ENCODE measurements around the gene VKORC1L1. TPM values are rescaled to one million over a fixed set of nuclear protein-coding genes. Genes with fewer than 3 reads are reported as not detected.
"Not testable (repeated sequence)": the region's sequence is repeated elsewhere in the genome, so short reads cannot be mapped to it uniquely, and the experiment has no call there.

Gene VKORC1L1
- total RNA-seq, 1 experiment from 2014 or later = 25.3 TPM

GRCh38 chr7:65839846-65840245 lies 33.0 kb upstream of the VKORC1L1 start:
- CTCF ChIA-PET = no interaction called here
- intact Hi-C loops (cut with micrococcal nuclease; ENCODE audit: unreplicated experiment) = no loop called here

GRCh38 chr7:65840446-65840845 lies 32.4 kb upstream of the VKORC1L1 start:
- Mint-ChIP-seq H3K4me3 (ENCODE audit: low read depth, unreplicated experiment) (no peak overlapping the region), H3K9me3 (ENCODE audit: low read depth, unreplicated experiment) (peaks cover 2% of the 10 kb centered on the region), H3K36me3 (ENCODE audit: insufficient read depth, unreplicated experiment) (no peaks in the 10 kb centered on the region), H3K27me3 (ENCODE audit: unreplicated experiment) (no peaks in the 10 kb centered on the region), H3K4me1 (ENCODE audit: low read depth, unreplicated experiment) (no peaks in the 10 kb centered on the region), H3K27ac (ENCODE audit: unreplicated experiment) (no peak overlapping the region)
- TF ChIP-seq CTCF (IDR thresholded peaks at IDR 0.05; ENCODE audit: unreplicated experiment) = no peak
- intact Hi-C loops (cut with micrococcal nuclease; ENCODE audit: unreplicated experiment) = no loop called here
- no peak for DNase-seq
- no TSS peak for BruUV-seq (replicated peaks)
- CTCF ChIA-PET = interaction anchor here (0.6 kb wide), 1 partner anchor 95 kb away, joined by 3 read pairs; no protein-coding TSS in a partner anchor

More at GRCh38 chr7:65839846-65840245, 33.0 kb upstream of the VKORC1L1 start:
- H3K9me3 Mint-ChIP-seq (ENCODE audit: low read depth, unreplicated experiment) = peaks cover 2% of the 10 kb centered on the region
- H3K36me3 Mint-ChIP-seq (ENCODE audit: insufficient read depth, unreplicated experiment) = no peaks in the 10 kb centered on the region
- DNase-seq = no peak
- no peak for TF ChIP-seq CTCF (IDR thresholded peaks at IDR 0.05; ENCODE audit: unreplicated experiment)
- BruUV-seq (replicated peaks) = no TSS peak
- no peak overlapping the region for H3K27ac Mint-ChIP-seq (ENCODE audit: unreplicated experiment)
- H3K4me1 Mint-ChIP-seq (ENCODE audit: low read depth, unreplicated experiment) = no peaks in the 10 kb centered on the region
- no peaks in the 10 kb centered on the region for H3K27me3 Mint-ChIP-seq (ENCODE audit: unreplicated experiment)
- H3K4me3 Mint-ChIP-seq (ENCODE audit: low read depth, unreplicated experiment) = no peak overlapping the region

- H3K4me3 Mint-ChIP-seq (ENCODE audit: low read depth, unreplicated experiment); BruUV-seq (replicated peaks); CTCF ChIA-PET; intact Hi-C loops (cut with micrococcal nuclease; ENCODE audit: unreplicated experiment); DNase-seq; H3K27ac Mint-ChIP-seq (ENCODE audit: unreplicated experiment); H3K4me1 Mint-ChIP-seq (ENCODE audit: low read depth, unreplicated experiment); H3K36me3 Mint-ChIP-seq (ENCODE audit: insufficient read depth, unreplicated experiment); H3K9me3 Mint-ChIP-seq (ENCODE audit: low read depth, unreplicated experiment); H3K27me3 Mint-ChIP-seq (ENCODE audit: unreplicated experiment): not testable (repeated sequence)
Observed at GRCh38 chr7:65843616-65844015, 29.3 kb upstream of the VKORC1L1 start.

- no TSS peak for BruUV-seq (replicated peaks)
Observed at GRCh38 chr7:65846008-65846570, 26.8 kb upstream of the VKORC1L1 start.

GRCh38 chr7:65853426-65853825 lies 19.4 kb upstream of the VKORC1L1 start:
- CTCF ChIA-PET; BruUV-seq (replicated peaks); H3K36me3 Mint-ChIP-seq (ENCODE audit: insufficient read depth, unreplicated experiment); H3K4me1 Mint-ChIP-seq (ENCODE audit: low read depth, unreplicated experiment); H3K27me3 Mint-ChIP-seq (ENCODE audit: unreplicated experiment); H3K27ac Mint-ChIP-seq (ENCODE audit: unreplicated experiment); H3K4me3 Mint-ChIP-seq (ENCODE audit: low read depth, unreplicated experiment); intact Hi-C loops (cut with micrococcal nuclease; ENCODE audit: unreplicated experiment); H3K9me3 Mint-ChIP-seq (ENCODE audit: low read depth, unreplicated experiment); DNase-seq: not testable (repeated sequence)

More at GRCh38 chr7:65846008-65846570, 26.8 kb upstream of the VKORC1L1 start:
- H3K9me3 Mint-ChIP-seq (ENCODE audit: low read depth, unreplicated experiment) = no peaks in the 10 kb centered on the region
- CTCF ChIA-PET = no interaction called here
- no peaks in the 10 kb centered on the region for H3K27me3 Mint-ChIP-seq (ENCODE audit: unreplicated experiment)
- H3K4me1 Mint-ChIP-seq (ENCODE audit: low read depth, unreplicated experiment) = no peaks in the 10 kb centered on the region
- H3K4me3 Mint-ChIP-seq (ENCODE audit: low read depth, unreplicated experiment) = no peak overlapping the region
- H3K36me3 Mint-ChIP-seq (ENCODE audit: insufficient read depth, unreplicated experiment) = no peaks in the 10 kb centered on the region
- DNase-seq = no peak
- intact Hi-C loops (cut with micrococcal nuclease; ENCODE audit: unreplicated experiment) = no loop called here
- no peak for TF ChIP-seq CTCF (IDR thresholded peaks at IDR 0.05; ENCODE audit: unreplicated experiment)
- H3K27ac Mint-ChIP-seq (ENCODE audit: unreplicated experiment) = no peak overlapping the region

GRCh38 chr7:65853892-65854291 lies 19.0 kb upstream of the VKORC1L1 start:
- intact Hi-C loops (cut with micrococcal nuclease; ENCODE audit: unreplicated experiment); H3K4me1 Mint-ChIP-seq (ENCODE audit: low read depth, unreplicated experiment); H3K27ac Mint-ChIP-seq (ENCODE audit: unreplicated experiment); BruUV-seq (replicated peaks); H3K4me3 Mint-ChIP-seq (ENCODE audit: low read depth, unreplicated experiment); CTCF ChIA-PET; DNase-seq; H3K9me3 Mint-ChIP-seq (ENCODE audit: low read depth, unreplicated experiment); H3K36me3 Mint-ChIP-seq (ENCODE audit: insufficient read depth, unreplicated experiment); H3K27me3 Mint-ChIP-seq (ENCODE audit: unreplicated experiment): not testable (repeated sequence)

- H3K36me3 Mint-ChIP-seq (ENCODE audit: insufficient read depth, unreplicated experiment); BruUV-seq (replicated peaks); H3K27ac Mint-ChIP-seq (ENCODE audit: unreplicated experiment); H3K4me3 Mint-ChIP-seq (ENCODE audit: low read depth, unreplicated experiment); intact Hi-C loops (cut with micrococcal nuclease; ENCODE audit: unreplicated experiment); H3K9me3 Mint-ChIP-seq (ENCODE audit: low read depth, unreplicated experiment); CTCF ChIA-PET; H3K27me3 Mint-ChIP-seq (ENCODE audit: unreplicated experiment); DNase-seq; H3K4me1 Mint-ChIP-seq (ENCODE audit: low read depth, unreplicated experiment): not testable (repeated sequence)
Observed at GRCh38 chr7:65857321-65857894, 15.5 kb upstream of the VKORC1L1 start.

- H3K4me1 Mint-ChIP-seq (ENCODE audit: low read depth, unreplicated experiment); H3K36me3 Mint-ChIP-seq (ENCODE audit: insufficient read depth, unreplicated experiment); DNase-seq; H3K4me3 Mint-ChIP-seq (ENCODE audit: low read depth, unreplicated experiment); H3K27me3 Mint-ChIP-seq (ENCODE audit: unreplicated experiment); intact Hi-C loops (cut with micrococcal nuclease; ENCODE audit: unreplicated experiment); H3K9me3 Mint-ChIP-seq (ENCODE audit: low read depth, unreplicated experiment); BruUV-seq (replicated peaks); H3K27ac Mint-ChIP-seq (ENCODE audit: unreplicated experiment); CTCF ChIA-PET: not testable (repeated sequence)
Observed at GRCh38 chr7:65858660-65859059, 14.2 kb upstream of the VKORC1L1 start.
